Tibial nerve (tissue), 4 donors: ENCODE results near the gene OLFM2. TPM values are rescaled to one million over a fixed set of nuclear protein-coding genes. Genes with fewer than 3 reads are reported as not detected.

Experiments used
- DNase-seq, 2 donors: peaks; one replicate each; pipeline ENCODE4 v3.0.0-alpha.2; 2019; ENCODE audit warnings: low spot score in 2 of 2
- H3K27ac ChIP-seq, 4 donors: fragments of 200-600 bp; sonication (generic) in 3 of 4; one replicate each; pipeline ENCODE4 v1.5.1; 2017 to 2019; ENCODE audit warnings: mild to moderate bottlenecking in 1 of 4
- H3K27me3 ChIP-seq, 2 donors: fragments of 200-600 bp; sonication (generic) in 1 of 2; one replicate each; pipeline versions ENCODE4 v1.5.1 to v1.6.0; 2017 to 2019
- H3K36me3 ChIP-seq, 3 donors: fragments of 200-600 bp; sonication (generic); one replicate each; pipeline ENCODE4 v1.5.1; 2018 to 2019
- H3K4me1 ChIP-seq, 4 donors: fragments of 200-600 bp; sonication (generic) in 3 of 4; one replicate each; pipeline ENCODE4 v1.5.1; 2017 to 2019
- H3K4me3 ChIP-seq, 4 donors: fragments of 200-600 bp; sonication (generic) in 3 of 4; one replicate each; pipeline ENCODE4 v1.5.1; 2017 to 2019; ENCODE audit warnings: mild to moderate bottlenecking in 1 of 4, moderate library complexity in 1 of 4
- H3K9me3 ChIP-seq, 4 donors: fragments of 200-600 bp; sonication (generic) in 3 of 4; one replicate each; pipeline ENCODE4 v1.5.1; 2017 to 2019
- CTCF ChIP-seq, 5 experiments: fragments of 200-600 bp in 3 of 5; fragments of 450-650 bp in 2 of 5; sonication (generic) in 3 of 5; IDR thresholded peaks; one replicate each; pipeline ENCODE4 v1.5.1; 2016 to 2019; ENCODE audit warnings: antibody characterized with exemption in 5 of 5, mild to moderate bottlenecking in 3 of 5, moderate library complexity in 2 of 5
- EP300 ChIP-seq, 2 donors: sonication (generic); formaldehyde crosslinking; IDR thresholded peaks; one replicate each; pipeline ENCODE4 v1.6.1; 2017; ENCODE audit warnings: antibody characterized with exemption in 2 of 2, mild to moderate bottlenecking in 1 of 2
- POLR2A ChIP-seq, 2 donors: fragments of 450-650 bp; IDR thresholded peaks; one replicate each; pipeline ENCODE4 v1.6.1; 2017; ENCODE audit warnings: antibody characterized with exemption in 2 of 2, mild to moderate bottlenecking in 2 of 2, moderate library complexity in 2 of 2
- WGBS, 2 donors: methylation state at CpG; one replicate each; pipeline ENCODE4 v1.1.5; 2018; 5-methylcytosine and 5-hydroxymethylcytosine counted together
- total RNA-seq, 4 donors: library from RNA; depleted of rRNA; stranded (reverse); fragments of >200 nt; gene quantifications; one replicate each; pipeline ENCODE4 v1.1.0, GENCODE V29; 2016

OLFM2 gene
- total RNA-seq, 4 donors from 2014 or later, result 4.8 to 12.6 (median 8.8) TPM

DNA sequence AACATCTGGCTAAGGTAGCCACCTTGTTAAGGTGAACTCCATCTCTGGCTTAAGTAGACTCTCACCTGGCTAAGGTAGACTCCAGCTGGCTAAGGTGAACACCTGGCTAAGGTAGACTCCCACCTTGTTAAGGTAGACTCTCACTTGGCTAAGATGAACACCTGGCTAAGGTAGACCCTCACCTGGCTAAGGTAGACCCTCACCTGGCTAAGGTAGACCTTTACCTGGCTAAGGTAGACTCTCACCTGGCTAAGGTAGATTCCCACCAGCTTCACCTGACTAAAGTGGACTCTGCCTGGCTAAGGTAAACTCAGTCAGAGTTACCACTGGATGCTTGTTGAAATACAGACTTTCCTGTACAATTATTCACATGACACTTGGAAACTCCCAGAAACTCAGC, 77.5 kb downstream of the OLFM2 start:
- Histone ChIP-seq H3K4me1 (no peaks in the 10 kb centered on the region), H3K36me3 (peaks cover 0 to 16% (median 0%) of the 10 kb centered on the region in 3 donors), H3K27ac (no peak overlapping the region), H3K27me3 (no peaks in the 10 kb centered on the region), H3K9me3 (no peaks in the 10 kb centered on the region), H3K4me3 (no peak overlapping the region)
- TF ChIP-seq EP300 (IDR thresholded peaks at IDR 0.05) (no peak), CTCF (IDR thresholded peaks at IDR 0.05) (no peak), POLR2A (IDR thresholded peaks at IDR 0.05) (no peak)
- DNase-seq, result no peak

DNA sequence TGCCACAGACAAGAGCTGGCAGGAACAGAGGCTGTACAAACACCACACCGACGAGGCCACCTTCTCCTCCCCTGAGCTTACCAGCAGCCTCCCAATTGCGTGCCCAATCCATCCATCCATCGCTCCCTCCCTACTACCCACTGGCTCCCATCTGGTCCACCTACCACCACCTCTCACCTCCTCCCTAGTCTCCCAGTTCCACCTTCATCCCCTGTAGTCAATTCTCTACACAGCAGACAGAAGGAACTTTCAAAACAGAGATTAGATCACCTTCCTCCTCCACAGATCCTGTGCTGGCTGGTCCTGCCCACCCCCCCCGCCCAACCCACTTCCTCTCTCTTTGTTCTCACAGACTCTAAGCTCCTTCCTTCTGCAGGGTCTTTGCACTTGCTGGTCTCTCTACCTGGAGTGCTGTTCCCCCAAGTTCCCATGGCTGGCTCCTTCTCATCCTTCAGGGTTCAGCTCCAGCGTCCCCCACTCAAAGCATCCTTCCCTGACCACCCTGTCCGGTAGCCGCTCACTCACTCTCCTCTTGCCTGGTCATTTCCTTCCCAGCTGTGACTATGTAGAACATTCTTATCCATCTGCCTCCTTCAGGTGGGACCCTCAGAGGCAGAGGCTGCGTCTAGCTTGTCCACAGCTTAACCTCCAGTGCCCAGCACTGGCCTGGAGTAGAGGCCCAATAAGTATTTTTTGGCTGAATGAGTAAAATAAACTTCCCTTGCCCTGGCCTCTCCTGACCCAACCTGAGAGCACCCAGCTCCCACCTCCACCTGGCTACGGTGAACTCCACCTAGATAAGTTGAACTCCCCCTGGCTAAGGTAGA, 78.2 kb downstream of the OLFM2 start:
- TF ChIP-seq POLR2A (IDR thresholded peaks at IDR 0.05) (no peak), EP300 (IDR thresholded peaks at IDR 0.05) (no peak), CTCF (IDR thresholded peaks at IDR 0.05) (no peak)
- H3K27me3 ChIP-seq, result no peaks in the 10 kb centered on the region
- H3K9me3 ChIP-seq, result no peaks in the 10 kb centered on the region
- 87% methylated on average over 10 of the region's 10 CpGs for WGBS, 2 donors
- H3K4me3 ChIP-seq, result no peak overlapping the region
- peak overlapping the region in 1 of 4 donors; percentile 34 for H3K27ac ChIP-seq
- peaks cover 0 to 3% (median 0%) of the 10 kb centered on the region in 4 donors for H3K4me1 ChIP-seq
- H3K36me3 ChIP-seq, result peaks cover 0 to 16% (median 0%) of the 10 kb centered on the region in 3 donors
- DNase-seq, result no peak

DNA sequence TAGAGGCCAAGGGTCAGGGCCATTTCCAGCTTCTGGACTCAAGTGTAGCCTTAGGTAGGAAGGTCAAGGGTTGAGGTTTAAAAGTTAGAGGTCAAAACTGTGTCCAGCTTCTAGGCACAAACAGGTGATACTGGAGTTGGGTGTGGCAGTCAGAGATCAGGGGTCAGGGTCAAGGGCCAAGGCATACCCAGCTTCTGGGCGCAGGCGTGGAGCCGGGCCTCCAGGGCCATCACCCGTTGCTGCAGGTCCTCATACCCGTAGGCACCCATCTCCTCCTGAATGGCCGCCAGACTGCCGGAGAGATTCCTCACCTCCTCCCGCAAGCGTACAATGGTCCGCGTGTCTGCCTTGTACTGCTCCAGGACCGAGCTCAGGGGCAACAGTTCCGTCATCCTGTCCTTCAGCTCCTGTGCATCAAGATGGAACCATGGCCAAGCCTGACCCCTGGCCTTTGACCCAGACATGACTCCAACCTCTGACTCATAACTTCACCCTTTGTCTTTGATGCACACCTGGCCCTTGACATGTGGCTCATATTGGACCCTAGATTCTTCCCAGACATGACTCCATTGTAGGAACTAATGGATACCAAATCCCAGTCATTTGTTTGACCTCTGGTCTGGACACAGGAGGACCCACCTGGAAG, 79.1 kb downstream of the OLFM2 start:
- TF ChIP-seq EP300 (IDR thresholded peaks at IDR 0.05) (no peak), CTCF (IDR thresholded peaks at IDR 0.05) (no peak)
- peaks cover 0 to 5% (median 0%) of the 10 kb centered on the region in 4 donors for H3K4me1 ChIP-seq
- H3K4me3 ChIP-seq, result no peak overlapping the region
- no peaks in the 10 kb centered on the region for H3K27me3 ChIP-seq
- WGBS, 2 donors, result 92% methylated on average over 13 of the region's 13 CpGs
- DNase-seq, result no peak
- peak overlapping the region in 1 of 4 donors; percentile 34 for H3K27ac ChIP-seq
- no peaks in the 10 kb centered on the region for H3K9me3 ChIP-seq
- H3K36me3 ChIP-seq, result peaks cover 0 to 16% (median 0%) of the 10 kb centered on the region in 3 donors

- Histone ChIP-seq H3K27me3 (no peaks in the 10 kb centered on the region), H3K27ac (no peak overlapping the region), H3K4me1 (peaks cover 0 to 5% (median 0%) of the 10 kb centered on the region in 4 donors), H3K4me3 (no peak overlapping the region), H3K36me3 (peaks cover 0 to 16% (median 0%) of the 10 kb centered on the region in 3 donors), H3K9me3 (no peaks in the 10 kb centered on the region)
- 91 to 94% methylated on average over 9 of the region's 9 CpGs for WGBS, 2 donors
- TF ChIP-seq POLR2A (IDR thresholded peaks at IDR 0.05) (no peak), CTCF (IDR thresholded peaks at IDR 0.05) (no peak), EP300 (IDR thresholded peaks at IDR 0.05) (no peak)
- no peak for DNase-seq
Measured at GRCh38 chr19:9856609-9857008, 79.7 kb downstream of the OLFM2 start.

DNA sequence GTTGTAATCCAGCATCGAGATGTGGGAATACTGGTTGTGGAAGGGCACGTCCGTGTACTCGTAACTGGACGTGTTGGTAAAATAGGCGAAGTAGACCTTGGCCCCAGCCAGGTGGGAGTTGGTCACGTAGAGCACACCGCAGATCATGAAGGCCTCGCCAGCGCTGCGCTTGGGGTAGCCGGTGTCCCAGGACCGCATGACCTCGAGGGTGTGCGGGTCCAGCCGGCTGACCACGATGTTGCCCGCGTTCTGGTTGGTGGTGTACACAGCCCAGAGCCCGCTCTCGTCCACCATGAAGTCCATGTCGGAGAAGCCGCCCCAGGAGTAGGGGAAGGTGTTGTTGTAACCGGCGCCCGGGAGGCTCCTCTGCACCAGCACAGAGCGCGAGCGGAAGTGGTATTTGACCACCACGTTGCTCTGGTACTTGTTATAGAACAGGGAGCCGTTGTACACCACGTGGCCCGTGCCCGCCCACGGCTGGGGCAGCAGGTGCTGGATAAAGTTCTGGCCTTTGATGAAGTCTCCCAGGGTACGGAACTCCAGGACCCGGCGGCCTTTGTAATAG, 82.0 kb downstream of the OLFM2 start:
- Histone ChIP-seq H3K27ac (no peak overlapping the region), H3K36me3 (peaks cover 0 to 21% (median 0%) of the 10 kb centered on the region in 3 donors), H3K4me3 (no peak overlapping the region), H3K27me3 (no peaks in the 10 kb centered on the region), H3K4me1 (peaks cover 0 to 13% (median 0%) of the 10 kb centered on the region in 4 donors), H3K9me3 (no peaks in the 10 kb centered on the region)
- WGBS, 2 donors, result 94 to 96% methylated on average over 25 to 38 of the region's 38 CpGs
- TF ChIP-seq POLR2A (IDR thresholded peaks at IDR 0.05), result no peak
- no peak for TF ChIP-seq CTCF (IDR thresholded peaks at IDR 0.05)
- no peak for TF ChIP-seq EP300 (IDR thresholded peaks at IDR 0.05)
- no peak for DNase-seq
